ENCODE data around the gene STIP1.

Gene STIP1

GRCh38 chr11:64185693-64186491 is at the start of gene STIP1:
Gene STIP1 (plus strand): TSS chr11:64186171. CDS start chr11:64186262, 91 bp downstream.
- DNase-seq: peak; percentile 100

- no peak for DNase-seq
Observed at GRCh38 chr11:64136765-64137441, 49.1 kb upstream of the STIP1 start.

- no peak for DNase-seq
Observed at GRCh38 chr11:64138398-64138797, 47.6 kb upstream of the STIP1 start.

- no peak for DNase-seq
Observed at GRCh38 chr11:64139049-64139448, 46.9 kb upstream of the STIP1 start.

- DNase-seq: no peak
Observed at GRCh38 chr11:64140082-64140481, 45.9 kb upstream of the STIP1 start.

GRCh38 chr11:64141081-64141783 is 44.7 kb upstream of the STIP1 start:
- no peak for DNase-seq

GRCh38 chr11:64144587-64145472 is 41.1 kb upstream of the STIP1 start:
- no peak for DNase-seq

- DNase-seq: no peak
Observed at GRCh38 chr11:64146036-64146955, 39.7 kb upstream of the STIP1 start.

- peak; percentile 87 for DNase-seq
Observed at GRCh38 chr11:64148226-64148916, 37.6 kb upstream of the STIP1 start.

GRCh38 chr11:64148917-64149617 is 36.9 kb upstream of the STIP1 start:
- DNase-seq: no peak

GRCh38 chr11:64150051-64150450 is 35.9 kb upstream of the STIP1 start:
- DNase-seq: no peak

GRCh38 chr11:64150481-64151239 is 35.3 kb upstream of the STIP1 start:
- peak; percentile 97 for DNase-seq

GRCh38 chr11:64151337-64151736 is 34.6 kb upstream of the STIP1 start:
- no peak for DNase-seq

- DNase-seq: no peak
Observed at GRCh38 chr11:64152841-64153691, 32.9 kb upstream of the STIP1 start.

GRCh38 chr11:64153812-64154211 is 32.2 kb upstream of the STIP1 start:
- no peak for DNase-seq

- no peak for DNase-seq
Observed at GRCh38 chr11:64156235-64157011, 29.5 kb upstream of the STIP1 start.

- no peak for DNase-seq
Observed at GRCh38 chr11:64157631-64158394, 28.2 kb upstream of the STIP1 start.
